ENCODE data around the gene MEAF6.
"Not testable (repeated sequence)": the region's sequence is repeated elsewhere in the genome, so short reads cannot be mapped to it uniquely, and the experiment has no call there.

MEAF6 gene

GRCh38 chr1:37514350-37515184 lies at the start of gene MEAF6:
TSS of gene MEAF6 (minus strand) at chr1:37514766. CDS start at chr1:37514746, 20 bp downstream.
- DNase-seq = peak; percentile 44

- no peak for DNase-seq
Measured at GRCh38 chr1:37562984-37563383, 48.4 kb upstream of the MEAF6 start.

- no peak for DNase-seq
Measured at GRCh38 chr1:37561133-37562132, 46.9 kb upstream of the MEAF6 start.

- DNase-seq = no peak
Measured at GRCh38 chr1:37560401-37561132, 46.0 kb upstream of the MEAF6 start.

GRCh38 chr1:37559957-37560379 lies 45.4 kb upstream of the MEAF6 start:
- DNase-seq = not testable (repeated sequence)

- no peak for DNase-seq
Measured at GRCh38 chr1:37559080-37559479, 44.5 kb upstream of the MEAF6 start.

GRCh38 chr1:37558411-37558810 lies 43.8 kb upstream of the MEAF6 start:
- no peak for DNase-seq

- no peak for DNase-seq
Measured at GRCh38 chr1:37557402-37557801, 42.8 kb upstream of the MEAF6 start.

- DNase-seq = no peak
Measured at GRCh38 chr1:37556712-37557196, 42.2 kb upstream of the MEAF6 start, which contains the start of gene DNALI1. TSS of gene DNALI1 (plus strand) at chr1:37556940. CDS start at chr1:37556995, 55 bp downstream.

- peak; percentile 78 for DNase-seq
Measured at GRCh38 chr1:37553927-37554808, 39.6 kb upstream of the MEAF6 start, which contains the start of gene SNIP1. TSS of gene SNIP1 (minus strand) at chr1:37554293. CDS start at chr1:37554229, 64 bp downstream.

GRCh38 chr1:37553598-37553926 lies 39.0 kb upstream of the MEAF6 start:
- DNase-seq = no peak

GRCh38 chr1:37549341-37549740 lies 34.8 kb upstream of the MEAF6 start:
- DNase-seq = no peak

- DNase-seq = no peak
Measured at GRCh38 chr1:37545019-37545418, 30.5 kb upstream of the MEAF6 start.

- no peak for DNase-seq
Measured at GRCh38 chr1:37544530-37544929, 30.0 kb upstream of the MEAF6 start.

GRCh38 chr1:37540036-37540785 lies 25.6 kb upstream of the MEAF6 start:
- no peak for DNase-seq

- DNase-seq = not testable (repeated sequence)
Measured at GRCh38 chr1:37539154-37539553, 24.6 kb upstream of the MEAF6 start.

- DNase-seq = no peak
Measured at GRCh38 chr1:37537378-37537777, 22.8 kb upstream of the MEAF6 start.

- DNase-seq = no peak
Measured at GRCh38 chr1:37533317-37534093, 18.9 kb upstream of the MEAF6 start.

- DNase-seq = not testable (repeated sequence)
Measured at GRCh38 chr1:37532418-37533156, 18.0 kb upstream of the MEAF6 start.
